Omental fat pad (tissue), 4 donors: ENCODE results near the gene DIP2B. TPM values are rescaled to one million over a fixed set of nuclear protein-coding genes. Genes with fewer than 3 reads are reported as not detected.

Experiments
- ATAC-seq: fragments of 150-250 bp; one replicate; pipeline ENCODE4 v1.9.1; 2016; ENCODE audit warnings: mild to moderate bottlenecking, moderate library complexity; ENCODE audit not compliant: low FRiP score
- DNase-seq: peaks from one replicate; pipeline ENCODE4 v3.0.0-alpha.2; 2019; ENCODE audit warnings: low spot score
- CTCF ChIP-seq, 3 donors: fragments of 450-650 bp; IDR thresholded peaks; one replicate each; pipeline ENCODE4 v1.5.1; 2016 to 2017; ENCODE audit warnings: antibody characterized with exemption in 3 of 3, mild to moderate bottlenecking in 3 of 3, moderate library complexity in 2 of 3
- total RNA-seq, 4 donors: library from RNA; depleted of rRNA; stranded (reverse); fragments of >200 nt; gene quantifications; one replicate each; pipeline ENCODE4 v1.1.0, GENCODE V29; 2016

Gene DIP2B
- total RNA-seq, 4 donors from 2014 or later = 21.1 to 35.2 (median 24.4) TPM

- no peak for TF ChIP-seq CTCF (IDR thresholded peaks at IDR 0.05)
- no peak for ATAC-seq
- DNase-seq = no peak
Measured at GRCh38 chr12:50621399-50622300, 116.9 kb downstream of the DIP2B start.

GRCh38 chr12:50625029-50625925 is 120.5 kb downstream of the DIP2B start:
- ATAC-seq = no peak
- no peak for DNase-seq
- TF ChIP-seq CTCF (IDR thresholded peaks at IDR 0.05) = no peak

GRCh38 chr12:50626026-50626425 is 121.2 kb downstream of the DIP2B start:
- no peak for ATAC-seq
- DNase-seq = no peak
- no peak for TF ChIP-seq CTCF (IDR thresholded peaks at IDR 0.05)

GRCh38 chr12:50627491-50627890 is 122.7 kb downstream of the DIP2B start:
- DNase-seq = no peak
- no peak for ATAC-seq
- no peak for TF ChIP-seq CTCF (IDR thresholded peaks at IDR 0.05)

GRCh38 chr12:50628394-50628793 is 123.6 kb downstream of the DIP2B start:
- no peak for TF ChIP-seq CTCF (IDR thresholded peaks at IDR 0.05)
- ATAC-seq (no peak), DNase-seq (no peak)

- no peak for ATAC-seq
- no peak for DNase-seq
- no peak for TF ChIP-seq CTCF (IDR thresholded peaks at IDR 0.05)
Measured at GRCh38 chr12:50633955-50634354, 129.2 kb downstream of the DIP2B start.
